H1 (cell line): Measurements from ENCODE around the gene ABCA1. TPM values are rescaled to one million over a fixed set of nuclear protein-coding genes. Genes with fewer than 3 reads are reported as not detected.

Source experiments
- CTCF ChIA-PET: fragments of 300-600 bp; sonication (Branson Sonifier 250); formaldehyde crosslinking; loops from one replicate; lab custom pipeline; 2021; ENCODE audit not compliant: partially characterized antibody; lab: Charles Lee
- POLR2A ChIA-PET: fragments of 300-600 bp; sonication (Branson Sonifier 250); formaldehyde crosslinking; loops from one replicate; lab custom pipeline; 2021; ENCODE audit warnings: inconsistent platforms; ENCODE audit not compliant: partially characterized antibody; lab: Charles Lee
- DNase-seq, 2 experiments: peaks; one replicate each; pipeline versions ENCODE4 v3.0.0 to v3.0.0-alpha.2; 2010 to 2022; ENCODE audit warnings: low spot score in 2 of 2, low read depth in 1 of 2, mixed read lengths in 1 of 2
- FAIRE-seq: peaks from 2 replicates; lab custom pipeline; 2011; peaks lifted over from hg19 to GRCh38; lab: Jason Lieb, UNC
- H2AFZ ChIP-seq: 2 replicates; pipeline ENCODE4 v1.8.1; 2012; ENCODE audit warnings: low read length, inconsistent platforms
- H2AK5ac ChIP-seq: 2 replicates; pipeline ENCODE4 v1.6.1; 2013; ENCODE audit warnings: low read depth, low read length
- H2BK120ac ChIP-seq: replicated peaks from 2 replicates; pipeline ENCODE3; 2013; ENCODE audit warnings: low read depth, low read length, inconsistent platforms
- H2BK12ac ChIP-seq: 2 replicates; pipeline ENCODE4 v1.6.1; 2013; ENCODE audit warnings: low read depth, low read length
- H2BK15ac ChIP-seq: 2 replicates; pipeline ENCODE4 v1.6.1; 2013; ENCODE audit warnings: low read length
- H2BK20ac ChIP-seq: 2 replicates; pipeline ENCODE4 v1.6.1; 2013; ENCODE audit warnings: low read length
- H2BK5ac ChIP-seq: 2 replicates; pipeline ENCODE4 v1.6.1; 2013; ENCODE audit warnings: low read depth, low read length
- H3K14ac ChIP-seq: 2 replicates; pipeline ENCODE4 v1.6.1; 2013; ENCODE audit warnings: inconsistent platforms; ENCODE audit not compliant: insufficient read length
- H3K18ac ChIP-seq: 2 replicates; pipeline ENCODE4 v1.6.1; 2013; ENCODE audit warnings: low read length; ENCODE audit errors: extremely low read depth
- H3K23ac ChIP-seq: 2 replicates; pipeline ENCODE4 v1.6.1; 2013; ENCODE audit warnings: inconsistent platforms; ENCODE audit not compliant: insufficient read length
- H3K23me2 ChIP-seq: 2 replicates; pipeline ENCODE4 v1.6.1; 2013; ENCODE audit warnings: low read depth, low read length
- H3K27ac ChIP-seq: 2 replicates; pipeline ENCODE4 v1.6.1; 2011; ENCODE audit warnings: low read depth, low read length, inconsistent platforms
- H3K27me3 ChIP-seq, 4 experiments: replicated peaks in 1 of 4; 1 replicate in 1 of 4; 2 replicates in 3 of 4; pipeline versions ENCODE4 v1.6.1 to v1.8.1; 2011 to 2013; ENCODE audit warnings: low read length in 3 of 4, mild to moderate bottlenecking in 3 of 4, inconsistent platforms in 2 of 4, mixed read lengths in 2 of 4, moderate library complexity in 1 of 4; ENCODE audit not compliant: control insufficient read depth in 3 of 4, insufficient read depth in 3 of 4; ENCODE audit errors: extremely low read depth in 1 of 4
- H3K36me3 ChIP-seq, 4 experiments: 2 replicates each; pipeline versions ENCODE4 v1.6.1 to v1.8.1; 2011 to 2013; ENCODE audit warnings: mild to moderate bottlenecking in 4 of 4, low read length in 3 of 4, moderate library complexity in 2 of 4, control low read depth in 1 of 4, inconsistent platforms in 1 of 4; ENCODE audit not compliant: insufficient read depth in 4 of 4, control insufficient read depth in 2 of 4
- H3K4ac ChIP-seq: replicated peaks from 2 replicates; pipeline ENCODE3; 2013; ENCODE audit warnings: low read length, low read depth, mixed read lengths, inconsistent platforms; ENCODE audit not compliant: insufficient read length
- H3K4me1 ChIP-seq, 4 experiments: replicated peaks in 1 of 4; 1 replicate in 1 of 4; 2 replicates in 3 of 4; pipeline versions ENCODE4 v1.6.1 to v1.8.1; 2011 to 2013; ENCODE audit warnings: low read length in 3 of 4, inconsistent platforms in 2 of 4, mixed read lengths in 1 of 4; ENCODE audit not compliant: insufficient read depth in 4 of 4, control insufficient read depth in 3 of 4
- H3K4me2 ChIP-seq, 2 experiments: 2 replicates each; pipeline versions ENCODE4 v1.6.1 to v1.8.1; 2011 to 2013; ENCODE audit warnings: low read depth in 2 of 2, low read length in 2 of 2, control low read depth in 1 of 2, inconsistent platforms in 1 of 2, mild to moderate bottlenecking in 1 of 2; ENCODE audit not compliant: insufficient read depth in 1 of 2
- H3K4me3 ChIP-seq, 4 experiments: fragments of 200-600, 300-600 bp in 1 of 4; sonication (generic), shearing (Covaris generic), sonication (Bioruptor Twin) in 1 of 4; 2 replicates each; pipeline versions ENCODE4 v1.5.1 to v1.8.1; 2011 to 2016; ENCODE audit warnings: low read length in 4 of 4, low read depth in 3 of 4, control low read depth in 2 of 4, inconsistent platforms in 2 of 4, mild to moderate bottlenecking in 2 of 4, mixed read lengths in 1 of 4, moderate library complexity in 1 of 4; ENCODE audit not compliant: insufficient read depth in 2 of 4; ENCODE audit errors: extremely low read depth in 1 of 4
- H3K56ac ChIP-seq: replicated peaks from 2 replicates; pipeline ENCODE3; 2013; ENCODE audit warnings: low read depth, mild to moderate bottlenecking, mixed read lengths, low read length, inconsistent platforms; ENCODE audit not compliant: insufficient read length
- H3K79me1 ChIP-seq: 2 replicates; pipeline ENCODE4 v1.6.1; 2013; ENCODE audit warnings: low read depth, low read length, control low read depth
- H3K79me2 ChIP-seq, 2 experiments: 2 replicates each; pipeline versions ENCODE4 v1.6.1 to v1.8.1; 2012 to 2013; ENCODE audit warnings: low read length in 2 of 2, mild to moderate bottlenecking in 2 of 2, inconsistent platforms in 1 of 2; ENCODE audit not compliant: insufficient read depth in 2 of 2, control insufficient read depth in 1 of 2
- H3K9ac ChIP-seq, 4 experiments: replicated peaks in 1 of 4; 1 replicate in 1 of 4; 2 replicates in 3 of 4; pipeline versions ENCODE4 v1.6.1 to v1.8.1; 2011 to 2013; ENCODE audit warnings: low read depth in 3 of 4, low read length in 3 of 4, control low read depth in 2 of 4, mild to moderate bottlenecking in 2 of 4, moderate library complexity in 2 of 4, inconsistent platforms in 1 of 4; ENCODE audit errors: extremely low read depth in 1 of 4
- H3K9me3 ChIP-seq, 2 experiments: 2 replicates each; pipeline versions ENCODE4 v1.6.1 to v1.8.1; 2012 to 2013; ENCODE audit warnings: mild to moderate bottlenecking in 2 of 2, moderate library complexity in 2 of 2, control low read depth in 1 of 2, inconsistent platforms in 1 of 2, low read depth in 1 of 2, low read length in 1 of 2, mixed read lengths in 1 of 2; ENCODE audit not compliant: insufficient read depth in 2 of 2
- H4K20me1 ChIP-seq, 2 experiments: replicated peaks in 1 of 2; 2 replicates each; pipeline versions ENCODE3 to v1.8.1; 2011 to 2013; ENCODE audit warnings: inconsistent platforms in 2 of 2, low read length in 2 of 2, mild to moderate bottlenecking in 1 of 2; ENCODE audit not compliant: insufficient read depth in 2 of 2, control insufficient read depth in 1 of 2
- H4K5ac ChIP-seq: 2 replicates; pipeline ENCODE4 v1.6.1; 2013; ENCODE audit warnings: low read length, low read depth, mixed read lengths, inconsistent platforms; ENCODE audit not compliant: insufficient read length
- H4K8ac ChIP-seq: 2 replicates; pipeline ENCODE4 v1.8.0; 2013; ENCODE audit warnings: mild to moderate bottlenecking, moderate library complexity, low read length, inconsistent platforms; ENCODE audit not compliant: insufficient read depth; ENCODE audit errors: extremely low read depth
- H4K91ac ChIP-seq: replicated peaks from 2 replicates; pipeline ENCODE3; 2013; ENCODE audit warnings: low read length, mixed read lengths, inconsistent platforms; ENCODE audit not compliant: insufficient read length
- BRCA1 ChIP-seq: IDR thresholded peaks from 2 replicates; pipeline ENCODE4 v1.6.1; 2012; ENCODE audit warnings: low read depth, low read length, improper control_type of control experiment
- KDM1A ChIP-seq: fragments of 200-600, 300-600 bp; sonication (generic); IDR thresholded peaks from 2 replicates; pipeline ENCODE4 v1.7.1; 2016; ENCODE audit warnings: mild to moderate bottlenecking, low read length, borderline replicate concordance
- POLR2A ChIP-seq, 2 experiments: IDR thresholded peaks; 1 replicate in 1 of 2; 2 replicates in 1 of 2; pipeline ENCODE4 v1.6.1; 2011; ENCODE audit warnings: low read depth in 2 of 2, low read length in 2 of 2, mild to moderate bottlenecking in 2 of 2; ENCODE audit errors: control extremely low read depth in 1 of 2
- RAD21 ChIP-seq, 2 experiments: IDR thresholded peaks in 1 of 2; conservative IDR thresholded peaks in 1 of 2; 2 replicates each; pipeline ENCODE4 v1.6.1; 2011; ENCODE audit warnings: low read depth in 2 of 2, low read length in 2 of 2, improper control_type of control experiment in 1 of 2, inconsistent platforms in 1 of 2, mild to moderate bottlenecking in 1 of 2, moderate library complexity in 1 of 2
- RXRA ChIP-seq: IDR thresholded peaks from 2 replicates; pipeline ENCODE4 v1.6.1; 2011; ENCODE audit warnings: low read depth, mild to moderate bottlenecking, low read length, moderate library complexity; ENCODE audit not compliant: insufficient read depth
- SIN3A ChIP-seq, 2 experiments: IDR thresholded peaks in 1 of 2; conservative IDR thresholded peaks in 1 of 2; 2 replicates each; pipeline ENCODE4 v1.6.1; 2011 to 2012; ENCODE audit warnings: low read length in 2 of 2, improper control_type of control experiment in 1 of 2, low read depth in 1 of 2, mild to moderate bottlenecking in 1 of 2
- SIX5 ChIP-seq: IDR thresholded peaks from 2 replicates; pipeline ENCODE4 v1.6.1; 2011; ENCODE audit warnings: mild to moderate bottlenecking, low read depth, low read length
- SP4 ChIP-seq: IDR thresholded peaks from 2 replicates; pipeline ENCODE4 v1.6.1; 2012; ENCODE audit warnings: low read length, inconsistent platforms
- YY1 ChIP-seq: IDR thresholded peaks from 2 replicates; pipeline ENCODE4 v1.6.1; 2011; ENCODE audit warnings: low read depth, mild to moderate bottlenecking, low read length
- ZNF274 ChIP-seq: IDR thresholded peaks from 2 replicates; pipeline ENCODE4 v1.7.0; 2012; ENCODE audit warnings: low read length, borderline replicate concordance; ENCODE audit errors: extremely low read depth
- WGBS, 2 experiments: shearing (Covaris generic) in 1 of 2; methylation state at CpG; one replicate each; pipeline versions ENCODE4 v1.1.6 to v1.1.7; 2013 to 2015; ENCODE audit warnings: low lambda C conversion rate in 2 of 2, mixed read lengths in 2 of 2, inconsistent platforms in 1 of 2, low coverage in 1 of 2, missing lambda C conversion rate in 1 of 2; ENCODE audit not compliant: insufficient replicate concordance in 2 of 2, insufficient coverage in 1 of 2, insufficient read length in 1 of 2; ENCODE audit errors: extremely low coverage in 1 of 2, missing lambda C conversion rate in 1 of 2; 5-methylcytosine and 5-hydroxymethylcytosine counted together
- polyA plus RNA-seq, 7 experiments: library from polyadenylated mRNA; depleted of rRNA in 3 of 7; stranded (reverse) in 5 of 7; unstranded in 2 of 7; fragments of >200 nt in 5 of 7; fragments of 200-250 nt in 2 of 7; gene quantifications; 1 replicate in 5 of 7; 2 replicates in 1 of 7; 4 replicates in 1 of 7; pipeline versions ENCODE4 v1.2.1 to v1.2.3, GENCODE V29; 2011 to 2013; ENCODE audit warnings: missing spikeins in 2 of 7, mixed read lengths in 2 of 7
- total RNA-seq: library from RNA; stranded (reverse); fragmentation: NEBNext Ultra II Directional; extraction: Animal tissue kit (Norgen Biotek cat#: 25700); gene quantifications from 2 replicates; pipeline ENCODE4 v1.2.1, GENCODE V29; 2021
- TF ChIP-seq, protein P1 (sequence below): IDR thresholded peaks from 2 replicates; pipeline ENCODE4 v1.6.1; 2012; ENCODE audit warnings: inconsistent platforms

The ABCA1 gene
- total and polyA plus RNA-seq, 2 of the 8 experiments (the other 6 are each of a cell fraction or from before 2014, with no cell fraction given) = 6.9 to 7.8 TPM

DNA sequence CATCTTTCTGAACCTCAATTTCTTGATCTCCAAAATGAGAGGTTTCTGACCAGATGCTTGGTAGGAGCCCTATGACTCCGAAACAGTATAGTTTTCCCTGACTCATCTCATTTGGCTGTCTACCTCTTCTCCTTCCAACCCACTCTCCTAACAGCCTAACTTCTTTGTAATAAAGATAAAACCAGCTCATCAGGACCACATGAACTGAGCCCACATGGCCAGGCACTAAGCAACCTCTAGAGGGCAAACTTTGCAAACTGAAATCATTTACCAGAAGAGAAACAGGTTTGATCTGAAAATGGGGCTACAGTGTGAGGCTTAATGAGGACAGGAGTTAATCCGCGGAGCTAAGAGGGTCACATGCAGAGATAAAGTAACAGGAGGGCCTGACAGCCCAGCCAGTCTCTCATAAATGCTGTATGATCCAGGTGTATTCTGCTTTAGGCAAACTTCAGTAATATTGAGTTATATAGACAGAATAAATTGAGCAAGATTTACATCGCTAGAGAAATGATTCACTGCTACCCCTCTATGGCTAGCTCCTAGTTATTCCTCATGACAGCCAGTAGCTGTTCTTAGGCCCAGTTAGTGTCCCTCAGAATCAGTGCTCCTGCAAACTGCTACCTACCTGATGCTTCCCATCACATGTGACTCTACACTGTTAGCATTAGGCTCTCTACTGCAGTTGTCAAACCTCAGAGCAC, 64.6 kb downstream of the ABCA1 start:
- peaks cover 2% of the 10 kb centered on the region; the same call in 1 of the 2 replicates for H3K79me1 ChIP-seq
- FAIRE-seq (peak; percentile 96), DNase-seq (no peak)
- no peak overlapping the region for H4K8ac ChIP-seq
- H4K5ac ChIP-seq = no peak overlapping the region
- H2BK20ac ChIP-seq = no peak overlapping the region
- H3K23me2 ChIP-seq = no peaks in the 10 kb centered on the region
- H2AFZ ChIP-seq = no peak overlapping the region
- no peak overlapping the region for H2BK12ac ChIP-seq
- H3K9me3 ChIP-seq = no peaks in the 10 kb centered on the region
- no peak overlapping the region for H2BK5ac ChIP-seq
- H2AK5ac ChIP-seq = no peak overlapping the region
- WGBS, 2 experiments = 37% methylated on average over 4 of the region's 4 CpGs; no CpG with 5 or more reads in 1 of the 2 experiments
- no peak overlapping the region for H3K9ac ChIP-seq
- peak overlapping the region in 1 of 4 experiments; percentile 7; a peak in 1 of 8 replicates for H3K4me3 ChIP-seq
- ChIA-PET POLR2A (interaction anchor here (1.0 to 3.5 kb wide), 12 partner anchors 10 to 552 kb away, joined by 3 to 13 read pairs (median 4); partner anchors contain the start of gene ABCA1), CTCF (interaction anchor here (0.6 to 2.9 kb wide), 57 partner anchors 10 to 1896 kb away, joined by 3 to 18 read pairs (median 4); partner anchors contain the start of gene SLC44A1)
- H3K27ac ChIP-seq = no peak overlapping the region
- H3K4me1 ChIP-seq = peaks cover 14 to 30% (median 26%) of the 10 kb centered on the region in 4 experiments
- no peak overlapping the region for H3K56ac ChIP-seq
- no peak overlapping the region for H2BK120ac ChIP-seq
- no peaks in the 10 kb centered on the region; a peak in 1 of 8 replicates for H3K36me3 ChIP-seq
- H3K4me2 ChIP-seq = peak overlapping the region; percentile 42 to 50; a peak in 3 of 4 replicates
- no peak overlapping the region; the same call in 1 of the 2 replicates for H3K18ac ChIP-seq
- H2BK15ac ChIP-seq = no peak overlapping the region
- no peak overlapping the region for H3K23ac ChIP-seq
- H4K20me1 ChIP-seq = no peaks in the 10 kb centered on the region
- no peak overlapping the region for H3K4ac ChIP-seq
- H3K79me2 ChIP-seq = no peaks in the 10 kb centered on the region
- no peak overlapping the region for H3K14ac ChIP-seq
- no peaks in the 10 kb centered on the region for H3K27me3 ChIP-seq
- H4K91ac ChIP-seq = no peak overlapping the region
- TF ChIP-seq ZNF274 (no peak), YY1 (0 out of 2 replicates have a peak, but pooled peaks have one; percentile 10), SIN3A (conservative IDR thresholded peaks at IDR 0.05 in 1 of 2, IDR thresholded peaks at IDR 0.05 in 1 of 2; ENCODE audit: low read depth in 1 of 2, low read length in 2 of 2) (no peak), POLR2A (IDR thresholded peaks at IDR 0.05; ENCODE audit: control extremely low read depth in 1 of 2, low read depth in 2 of 2, low read length in 2 of 2) (no peak), RAD21 (IDR thresholded peaks at IDR 0.05 in 1 of 2, conservative IDR thresholded peaks at IDR 0.05 in 1 of 2; ENCODE audit: low read depth in 2 of 2, low read length in 2 of 2) (peak; percentile 89 to 90), KDM1A (peak; percentile 10; the same call in 1 of the 2 replicates), SP4 (no peak), BRCA1 (no peak), RXRA (peak; percentile 61; the same call in 1 of the 2 replicates), SIX5 (no peak)
- TF ChIP-seq, protein P1, sequence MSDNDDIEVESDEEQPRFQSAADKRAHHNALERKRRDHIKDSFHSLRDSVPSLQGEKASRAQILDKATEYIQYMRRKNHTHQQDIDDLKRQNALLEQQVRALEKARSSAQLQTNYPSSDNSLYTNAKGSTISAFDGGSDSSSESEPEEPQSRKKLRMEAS = peak; percentile 86
